Astrocyte (in vitro differentiated cells and primary cell): ENCODE measurements around the gene CDC20. TPM values are rescaled to one million over a fixed set of nuclear protein-coding genes. Genes with fewer than 3 reads are reported as not detected.

Experiments used
- DNase-seq: peaks from one replicate; pipeline ENCODE4 v3.0.0-alpha.2; 2010; ENCODE audit warnings: low read depth
- FAIRE-seq: peaks from 2 replicates; lab custom pipeline; 2011; peaks lifted over from hg19 to GRCh38; lab: Jason Lieb, UNC
- H2AFZ ChIP-seq: 2 replicates; pipeline ENCODE4 v1.6.0; 2012; ENCODE audit warnings: low read depth, low read length, inconsistent platforms
- H3K27ac ChIP-seq: 2 replicates; pipeline ENCODE4 v1.5.1; 2011; ENCODE audit warnings: low read depth, low read length, inconsistent platforms
- H3K27me3 ChIP-seq: 2 replicates; pipeline ENCODE4 v1.6.0; 2011; ENCODE audit warnings: low read length, inconsistent platforms; ENCODE audit not compliant: insufficient read depth
- H3K36me3 ChIP-seq: 2 replicates; pipeline ENCODE4 v1.5.1; 2011; ENCODE audit warnings: low read length, inconsistent platforms; ENCODE audit not compliant: insufficient read depth
- H3K4me1 ChIP-seq: 2 replicates; pipeline ENCODE4 v1.5.1; 2011; ENCODE audit warnings: low read length, inconsistent platforms; ENCODE audit not compliant: insufficient read depth
- H3K4me2 ChIP-seq: 2 replicates; pipeline ENCODE4 v1.6.0; 2012; ENCODE audit warnings: low read length, inconsistent platforms
- H3K4me3 ChIP-seq: 2 replicates; pipeline ENCODE4 v1.5.1; 2011; ENCODE audit warnings: low read depth, mild to moderate bottlenecking, low read length, inconsistent platforms; ENCODE audit not compliant: insufficient read depth
- H3K79me2 ChIP-seq: 2 replicates; pipeline ENCODE4 v1.6.0; 2012; ENCODE audit warnings: mild to moderate bottlenecking, low read length, inconsistent platforms; ENCODE audit not compliant: insufficient read depth
- H3K9ac ChIP-seq: 2 replicates; pipeline ENCODE4 v1.6.0; 2012; ENCODE audit warnings: mild to moderate bottlenecking, low read length, inconsistent platforms
- H3K9me3 ChIP-seq: 2 replicates; pipeline ENCODE4 v1.5.1; 2012; ENCODE audit warnings: low read depth, mild to moderate bottlenecking, low read length, inconsistent platforms; ENCODE audit not compliant: insufficient read depth
- H4K20me1 ChIP-seq: 2 replicates; pipeline ENCODE4 v1.6.0; 2012; ENCODE audit warnings: low read length, inconsistent platforms; ENCODE audit not compliant: insufficient read depth
- H3K27ac Mint-ChIP-seq: one replicate; pipeline ENCODE4 v1.8.0; 2021; ENCODE audit warnings: mild to moderate bottlenecking, mixed read lengths; ENCODE audit not compliant: unreplicated experiment
- H3K27me3 Mint-ChIP-seq: one replicate; pipeline ENCODE4 v1.8.0; 2021; ENCODE audit warnings: low read depth, mixed read lengths; ENCODE audit not compliant: unreplicated experiment
- H3K36me3 Mint-ChIP-seq: one replicate; pipeline ENCODE4 v1.8.0; 2021; ENCODE audit warnings: low read depth, mixed read lengths; ENCODE audit not compliant: unreplicated experiment
- H3K4me1 Mint-ChIP-seq: one replicate; pipeline ENCODE4 v1.8.0; 2021; ENCODE audit warnings: low read depth, mixed read lengths; ENCODE audit not compliant: unreplicated experiment
- H3K4me3 Mint-ChIP-seq: one replicate; pipeline ENCODE4 v1.8.0; 2021; ENCODE audit warnings: mild to moderate bottlenecking, moderate library complexity, mixed read lengths; ENCODE audit not compliant: unreplicated experiment
- H3K9me3 Mint-ChIP-seq: one replicate; pipeline ENCODE4 v1.8.0; 2021; ENCODE audit warnings: mild to moderate bottlenecking, mixed read lengths; ENCODE audit not compliant: unreplicated experiment
- CTCF ChIP-seq: IDR thresholded peaks from 2 replicates; pipeline ENCODE4 v1.5.1; 2011; ENCODE audit warnings: low read depth, mild to moderate bottlenecking, inconsistent platforms, low read length, moderate library complexity; ENCODE audit not compliant: insufficient read depth
- EZH2 ChIP-seq: IDR thresholded peaks from 2 replicates; pipeline ENCODE4 v1.6.1; 2012; ENCODE audit warnings: mild to moderate bottlenecking, low read length, inconsistent platforms; ENCODE audit not compliant: insufficient read depth
- total RNA-seq: library from RNA; stranded (reverse); gene quantifications from 2 replicates; pipeline ENCODE4 v1.2.1, GENCODE V29; 2021

The CDC20 gene
- total RNA-seq, 1 donor from 2014 or later, result 14.5 TPM

DNA sequence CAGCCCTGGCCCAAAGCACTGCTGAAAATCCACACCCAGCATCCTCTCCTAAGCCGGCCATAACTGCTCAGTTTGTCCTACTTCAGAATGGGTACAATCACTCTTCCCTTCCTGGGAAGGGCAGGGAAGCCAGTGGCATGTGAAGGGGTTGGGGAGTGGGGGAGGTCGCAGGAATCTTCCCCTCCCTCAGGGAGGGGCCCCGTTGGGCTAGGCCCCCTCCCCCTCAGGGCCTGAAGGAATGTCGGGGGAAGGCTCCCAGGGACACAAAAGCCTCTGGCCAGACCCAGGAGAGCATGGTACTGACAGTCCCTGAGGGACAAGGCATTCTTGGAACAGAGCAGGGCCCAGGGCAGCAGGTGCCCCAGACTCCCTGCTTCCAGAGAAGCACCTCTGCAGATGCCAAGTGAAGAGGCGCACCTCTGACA is 7.8 kb downstream of the CDC20 start:
- Mint-ChIP-seq H3K9me3 (no peaks in the 10 kb centered on the region), H3K27ac (peak overlapping the region; percentile 91), H3K4me3 (peak overlapping the region; percentile 91), H3K27me3 (no peaks in the 10 kb centered on the region), H3K36me3 (peaks cover 23% of the 10 kb centered on the region), H3K4me1 (peaks cover 19% of the 10 kb centered on the region)
- no peak for FAIRE-seq
- peak overlapping the region; percentile 89 for H3K4me2 ChIP-seq
- peaks cover 31% of the 10 kb centered on the region for H3K36me3 ChIP-seq
- H3K79me2 ChIP-seq, result peaks cover 73% of the 10 kb centered on the region
- H3K4me3 ChIP-seq, result peak overlapping the region; percentile 69
- TF ChIP-seq EZH2 (no peak), CTCF (no peak)
- H3K9me3 ChIP-seq, result no peaks in the 10 kb centered on the region
- no peaks in the 10 kb centered on the region for H3K27me3 ChIP-seq
- H2AFZ ChIP-seq, result no peak overlapping the region
- peaks cover 28% of the 10 kb centered on the region for H3K4me1 ChIP-seq
- H4K20me1 ChIP-seq, result peaks cover 40% of the 10 kb centered on the region
- peak overlapping the region; percentile 86 for H3K9ac ChIP-seq
- DNase-seq, result no peak
- H3K27ac ChIP-seq, result peak overlapping the region; percentile 79

- peak overlapping the region; percentile 91 for H3K27ac Mint-ChIP-seq
- no peaks in the 10 kb centered on the region for H3K9me3 ChIP-seq
These were observed 8.5 kb downstream of the CDC20 start for GRCh38 chr1:43367026-43367903.

More at GRCh38 chr1:43367026-43367903, 8.5 kb downstream of the CDC20 start:
- no peaks in the 10 kb centered on the region for H3K27me3 Mint-ChIP-seq
- no peak for FAIRE-seq
- peaks cover 28% of the 10 kb centered on the region for H3K4me1 ChIP-seq
- H3K9ac ChIP-seq, result peak overlapping the region; percentile 86
- H2AFZ ChIP-seq, result peak overlapping the region; percentile 35
- peak; percentile 40 for DNase-seq
- peaks cover 67% of the 10 kb centered on the region for H3K79me2 ChIP-seq
- peaks cover 33% of the 10 kb centered on the region for H4K20me1 ChIP-seq
- H3K36me3 Mint-ChIP-seq, result peaks cover 19% of the 10 kb centered on the region
- no peaks in the 10 kb centered on the region for H3K27me3 ChIP-seq
- H3K27ac ChIP-seq, result peak overlapping the region; percentile 79
- peaks cover 19% of the 10 kb centered on the region for H3K4me1 Mint-ChIP-seq
- H3K4me3 Mint-ChIP-seq, result peak overlapping the region; percentile 91
- no peaks in the 10 kb centered on the region for H3K9me3 Mint-ChIP-seq
- H3K36me3 ChIP-seq, result peaks cover 24% of the 10 kb centered on the region
- TF ChIP-seq EZH2 (no peak), CTCF (no peak)
- H3K4me3 ChIP-seq, result peak overlapping the region; percentile 69
- H3K4me2 ChIP-seq, result peak overlapping the region; percentile 89
